RKO (cell line): ENCODE measurements around the gene TGFBRAP1.
A peak's percentile ranks its signal among the peaks of the same experiment; 100 is the strongest.

Source experiments
- DNase-seq: peaks from one replicate; pipeline ENCODE4 v3.0.0-alpha.2; 2016; ENCODE audit warnings: low spot score

The TGFBRAP1 gene

DNA sequence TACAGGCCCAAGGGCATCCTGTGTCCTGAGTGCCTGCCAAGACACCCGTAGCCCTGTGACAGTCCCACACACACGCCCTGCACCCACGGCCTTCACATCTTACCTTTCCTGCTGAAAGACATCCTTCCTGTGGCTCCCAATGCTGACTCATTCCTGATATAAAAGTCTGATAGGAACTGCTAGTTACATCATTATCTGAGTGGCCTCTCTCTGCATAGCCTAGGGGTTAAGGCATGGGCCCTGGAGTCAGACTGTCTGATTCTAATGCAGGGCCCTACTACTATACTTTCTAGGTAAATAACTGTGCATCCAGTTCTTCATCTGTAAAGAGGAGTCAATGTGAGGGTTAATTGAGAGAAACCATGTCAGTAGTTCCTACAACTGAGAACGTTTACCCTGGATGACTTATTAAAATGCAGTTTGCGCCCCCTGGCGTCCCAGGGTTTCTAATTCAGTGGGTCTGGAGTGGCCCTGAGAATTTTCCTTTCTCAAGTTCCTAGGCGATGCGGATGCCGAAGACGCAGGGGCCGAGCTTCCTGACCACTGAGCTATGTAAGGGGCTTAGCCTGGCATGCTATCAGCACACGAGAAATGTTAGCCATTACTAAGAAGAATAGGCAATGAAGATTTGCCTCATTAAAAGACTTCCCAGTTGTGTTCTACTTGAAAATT is 94.0 kb downstream of the TGFBRAP1 start:
- DNase-seq, result peak; percentile 82

- DNase-seq, result no peak
These were observed 98.3 kb downstream of the TGFBRAP1 start for GRCh38 chr2:105231232-105231619.

DNA sequence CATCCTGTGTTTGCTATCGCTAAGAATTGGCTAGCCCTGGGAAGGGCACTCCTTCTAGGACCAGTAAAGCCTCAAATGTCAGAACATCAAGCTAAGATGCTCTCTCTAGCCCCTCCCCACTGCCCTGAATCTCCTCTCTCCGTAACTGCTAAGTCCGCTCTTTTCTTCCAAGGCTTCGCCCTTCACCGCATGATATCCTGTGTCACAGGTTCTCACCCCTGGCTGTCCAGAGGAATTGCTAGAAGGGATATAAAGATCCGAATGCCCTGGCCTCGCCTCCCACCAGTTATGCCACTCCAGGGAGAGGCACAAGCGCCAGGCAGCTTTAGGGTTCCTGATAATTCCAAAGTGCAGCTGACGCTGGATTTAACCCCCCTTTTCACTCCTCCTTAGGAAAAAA is 105.1 kb downstream of the TGFBRAP1 start:
- DNase-seq, result no peak

- DNase-seq, result no peak
These were observed 108.9 kb downstream of the TGFBRAP1 start for GRCh38 chr2:105220604-105221003.

GRCh38 chr2:105215586-105216192 is 113.8 kb downstream of the TGFBRAP1 start:
- no peak for DNase-seq
